Parathyroid adenoma (tissue), 2 donors: ENCODE measurements around the gene PHRF1.

Experiments
- H2AFZ ChIP-seq: fragments of 300-600 bp; sonication (generic); one replicate; pipeline ENCODE4 v1.7.0; 2017; ENCODE audit warnings: antibody characterized with exemption, mild to moderate bottlenecking
- H3K27ac ChIP-seq: fragments of 300-600 bp; sonication (generic); one replicate; pipeline ENCODE4 v1.7.0; 2017
- H3K27me3 ChIP-seq: fragments of 300-600 bp; sonication (generic); one replicate; pipeline ENCODE4 v1.7.0; 2017; ENCODE audit warnings: low read length; ENCODE audit not compliant: control insufficient read depth, insufficient read depth
- H3K36me3 ChIP-seq: fragments of 300-600 bp; sonication (generic); one replicate; pipeline ENCODE4 v1.7.0; 2017; ENCODE audit warnings: low read length; ENCODE audit not compliant: control insufficient read depth, insufficient read depth
- H3K4me1 ChIP-seq: fragments of 300-600 bp; sonication (generic); one replicate; pipeline ENCODE4 v1.7.0; 2017; ENCODE audit warnings: control low read depth
- H3K4me2 ChIP-seq: fragments of 300-600 bp; sonication (generic); one replicate; pipeline ENCODE4 v1.7.0; 2017; ENCODE audit warnings: low read length
- H3K4me3 ChIP-seq: fragments of 300-600 bp; sonication (generic); one replicate; pipeline ENCODE4 v1.7.0; 2017; ENCODE audit warnings: low read depth, low read length
- H3K79me2 ChIP-seq: fragments of 300-600 bp; sonication (generic); one replicate; pipeline ENCODE4 v1.7.0; 2017; ENCODE audit warnings: control low read depth
- H3K9ac ChIP-seq: fragments of 300-600 bp; sonication (generic); one replicate; pipeline ENCODE4 v1.7.0; 2017; ENCODE audit warnings: mild to moderate bottlenecking
- H3K9me3 ChIP-seq: fragments of 300-600 bp; sonication (generic); one replicate; pipeline ENCODE4 v1.7.0; 2017; ENCODE audit warnings: low read length; ENCODE audit not compliant: control insufficient read depth
- CTCF ChIP-seq: fragments of 300-600 bp; sonication (generic); IDR thresholded peaks from one replicate; pipeline ENCODE4 v1.7.0; 2017; ENCODE audit warnings: antibody characterized with exemption, mild to moderate bottlenecking
- donor health status: primary hyperparathyroidism.

The PHRF1 gene

GRCh38 chr11:532986-533585, 43.2 kb upstream of the PHRF1 start:
- Histone ChIP-seq H3K79me2 (no peaks in the 10 kb centered on the region), H3K4me1 (no peaks in the 10 kb centered on the region), H2AFZ (no peak overlapping the region), H3K9ac (no peak overlapping the region), H3K4me3 (no peak overlapping the region), H3K4me2 (no peak overlapping the region), H3K9me3 (no peaks in the 10 kb centered on the region), H3K36me3 (no peaks in the 10 kb centered on the region), H3K27ac (no peak overlapping the region), H3K27me3 (no peaks in the 10 kb centered on the region)
- TF ChIP-seq CTCF: no peak

DNA sequence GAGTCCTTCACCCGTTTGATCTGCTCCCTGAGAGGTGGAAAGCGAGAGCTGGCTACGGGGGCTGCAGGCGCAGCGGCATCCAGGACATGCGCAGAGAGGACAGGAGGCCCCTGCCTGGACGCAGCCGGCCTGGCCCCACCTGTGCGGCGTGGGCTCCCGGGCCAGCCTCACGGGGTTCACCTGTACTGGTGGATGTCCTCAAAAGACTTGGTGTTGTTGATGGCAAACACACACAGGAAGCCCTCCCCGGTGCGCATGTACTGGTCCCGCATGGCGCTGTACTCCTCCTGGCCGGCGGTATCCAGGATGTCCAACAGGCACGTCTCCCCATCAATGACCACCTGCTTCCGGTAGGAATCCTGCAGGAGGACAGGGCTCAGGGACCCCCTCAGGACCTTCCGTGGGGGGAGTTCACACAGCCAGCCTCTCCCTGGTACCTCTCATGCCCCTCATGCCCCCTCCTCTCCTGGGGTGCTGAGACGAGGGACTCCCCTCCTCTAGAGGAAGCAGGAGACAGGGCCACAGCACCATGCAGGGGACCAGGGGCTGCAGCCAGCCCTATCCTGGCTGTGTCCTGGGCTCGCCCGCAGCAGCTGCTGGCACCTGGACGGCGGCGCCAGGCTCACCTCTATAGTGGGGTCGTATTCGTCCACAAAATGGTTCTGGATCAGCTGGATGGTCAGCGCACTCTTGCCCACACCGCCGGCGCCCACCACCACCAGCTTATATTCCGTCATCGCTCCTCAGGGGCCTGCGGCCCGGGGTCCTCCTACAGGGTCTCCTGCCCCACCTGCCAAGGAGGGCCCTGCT, 42.5 kb upstream of the PHRF1 start:
- Histone ChIP-seq H3K36me3 (no peaks in the 10 kb centered on the region), H3K27me3 (no peaks in the 10 kb centered on the region), H3K4me1 (no peaks in the 10 kb centered on the region), H3K9ac (no peak overlapping the region), H3K9me3 (no peaks in the 10 kb centered on the region), H2AFZ (no peak overlapping the region), H3K79me2 (no peaks in the 10 kb centered on the region), H3K4me2 (peak overlapping the region; percentile 62), H3K27ac (no peak overlapping the region), H3K4me3 (no peak overlapping the region)
- no peak for TF ChIP-seq CTCF

DNA sequence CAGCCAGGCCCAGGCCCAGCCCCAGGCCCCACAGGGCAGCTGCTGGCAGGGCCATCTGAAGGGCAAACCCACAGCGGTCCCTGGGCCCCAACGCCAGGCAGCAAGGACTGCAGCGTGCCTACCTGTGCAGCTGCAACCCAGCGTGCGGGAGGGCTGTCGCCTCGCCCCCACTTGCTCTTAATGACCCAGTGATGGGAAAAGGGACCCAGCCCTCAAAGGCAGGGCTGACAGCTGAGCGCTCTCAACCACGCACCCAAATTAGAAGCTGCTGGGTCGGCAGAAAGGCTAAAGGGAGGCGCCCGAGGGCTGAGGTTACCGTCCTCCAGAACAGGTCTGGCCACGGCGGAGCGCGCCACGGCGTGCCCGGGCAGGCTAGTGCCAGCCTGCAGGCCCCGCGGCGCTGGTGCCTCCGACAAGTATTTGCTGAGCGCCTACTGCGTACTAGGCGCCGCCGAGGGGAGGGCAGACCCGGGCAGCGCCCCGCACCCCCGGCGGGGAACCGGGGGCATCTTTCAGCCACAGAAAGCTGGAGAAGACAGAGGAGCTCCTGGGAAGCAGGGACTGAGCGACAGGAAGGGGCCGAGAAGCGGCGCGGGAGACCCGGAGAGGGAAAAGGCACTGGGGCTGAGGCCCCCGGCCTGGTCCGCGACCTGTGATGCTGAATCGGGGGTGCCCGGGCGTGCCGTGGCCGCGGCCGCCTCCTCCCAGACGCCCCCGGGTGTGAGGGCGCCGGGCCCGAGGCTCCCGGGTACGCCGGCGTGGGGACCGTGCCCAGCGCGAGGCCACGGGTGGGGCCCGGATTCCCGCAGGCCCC, 41.7 kb upstream of the PHRF1 start:
- Histone ChIP-seq H3K4me3 (peak overlapping the region; percentile 58), H3K27me3 (no peaks in the 10 kb centered on the region), H3K4me1 (no peaks in the 10 kb centered on the region), H3K36me3 (no peaks in the 10 kb centered on the region), H2AFZ (peak overlapping the region; percentile 25), H3K79me2 (no peaks in the 10 kb centered on the region), H3K27ac (peak overlapping the region; percentile 49), H3K4me2 (peak overlapping the region; percentile 62), H3K9me3 (no peaks in the 10 kb centered on the region), H3K9ac (no peak overlapping the region)
- no peak for TF ChIP-seq CTCF

DNA sequence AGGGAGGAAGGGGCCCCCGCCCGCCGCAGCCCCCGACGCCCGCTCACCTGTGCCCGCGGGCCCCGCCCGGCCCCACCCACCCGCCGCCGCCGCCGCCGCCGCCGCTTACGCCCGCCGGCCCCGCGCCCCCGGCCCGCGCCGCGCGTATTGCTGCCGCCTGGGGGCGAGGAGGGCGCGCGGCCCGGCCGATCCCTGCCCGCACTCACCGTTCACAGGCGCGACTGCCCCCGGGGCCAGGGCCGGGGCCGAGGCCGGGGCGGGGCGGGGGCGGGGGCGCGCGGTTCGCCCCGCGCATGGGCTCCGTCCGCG, 41.1 kb upstream of the PHRF1 start:
- Histone ChIP-seq H3K4me1 (no peaks in the 10 kb centered on the region), H2AFZ (no peak overlapping the region), H3K4me2 (no peak overlapping the region), H3K9ac (no peak overlapping the region), H3K27ac (no peak overlapping the region), H3K4me3 (no peak overlapping the region), H3K79me2 (no peaks in the 10 kb centered on the region), H3K27me3 (no peaks in the 10 kb centered on the region), H3K9me3 (no peaks in the 10 kb centered on the region), H3K36me3 (no peaks in the 10 kb centered on the region)
- no peak for TF ChIP-seq CTCF
